ENCODE results near the gene PPP3R1. TPM values are rescaled to one million over a fixed set of nuclear protein-coding genes. Genes with fewer than 3 reads are reported as not detected.

PPP3R1 gene
- total RNA-seq, 4 donors from 2014 or later: 9.2 to 32.2 (median 28.1) TPM

DNA sequence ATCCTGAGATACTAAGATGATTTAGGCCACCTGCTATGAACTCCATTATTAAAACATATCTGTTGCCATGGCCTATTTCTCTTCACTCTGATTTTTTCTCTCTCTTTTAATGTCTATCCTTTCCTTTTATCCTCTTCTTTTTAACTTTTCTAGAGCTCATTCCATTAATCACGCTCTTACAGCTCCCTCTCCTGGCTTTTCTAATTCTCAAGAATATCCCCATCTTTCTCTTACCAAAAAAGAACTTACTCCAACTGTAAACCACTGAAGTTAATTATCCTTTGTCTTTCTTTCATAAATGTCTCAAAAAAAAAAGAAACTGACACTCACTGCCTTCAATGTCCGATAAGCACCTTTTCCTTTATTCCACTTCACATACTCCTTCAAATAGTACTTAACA lies 7.9 kb downstream of the PPP3R1 start:
- in situ Hi-C loops (cut with MboI; ENCODE audit: low pct_ligation_motif_present in 1 of 4, low pct_unique_long_range_greater_than_20kb in 1 of 4, low sequenced_read_pairs in 3 of 4): loop anchor here in 1 of 4 donors (5.0 kb wide), 1 partner anchor 47 kb away; no protein-coding TSS in a partner anchor

DNA sequence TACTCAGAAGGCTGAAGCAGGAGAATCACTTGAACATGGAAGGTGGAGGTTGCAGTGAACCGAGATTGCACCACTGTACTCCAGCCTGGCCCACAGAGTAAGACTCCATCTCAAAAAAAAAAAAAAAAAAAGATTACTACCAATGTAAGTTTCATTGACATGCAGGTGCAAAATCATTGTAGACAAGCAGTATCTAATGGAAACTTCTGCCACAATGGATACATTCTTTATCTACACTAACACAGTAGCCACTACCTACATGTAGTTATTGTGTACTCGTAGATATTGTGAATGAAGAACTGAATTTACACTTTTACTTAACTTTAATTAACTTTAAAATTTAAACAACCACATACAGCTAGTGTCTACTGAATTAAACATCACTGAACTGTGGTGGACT lies 10.6 kb downstream of the PPP3R1 start:
- Histone ChIP-seq H3K36me3 (no peaks in the 10 kb centered on the region), H3K4me1 (peaks cover 12 to 84% (median 46%) of the 10 kb centered on the region in 4 donors), H3K27ac (no peak overlapping the region), H3K9me3 (no peaks in the 10 kb centered on the region), H3K4me3 (no peak overlapping the region), H3K27me3 (no peaks in the 10 kb centered on the region)
- in situ Hi-C loops (cut with MboI; ENCODE audit: low pct_ligation_motif_present in 1 of 4, low pct_unique_long_range_greater_than_20kb in 1 of 4, low sequenced_read_pairs in 3 of 4): loop anchor here in 1 of 4 donors (5.0 kb wide), 1 partner anchor 44 kb away; no protein-coding TSS in a partner anchor
- intact Hi-C loops (cut with DNase I; ENCODE audit: low total_unique reads): no loop called here
- TF ChIP-seq POLR2A (IDR thresholded peaks at IDR 0.05): no peak
- no peak for TF ChIP-seq EP300 (IDR thresholded peaks at IDR 0.05; ENCODE audit: low read depth)
- TF ChIP-seq, protein P1, sequence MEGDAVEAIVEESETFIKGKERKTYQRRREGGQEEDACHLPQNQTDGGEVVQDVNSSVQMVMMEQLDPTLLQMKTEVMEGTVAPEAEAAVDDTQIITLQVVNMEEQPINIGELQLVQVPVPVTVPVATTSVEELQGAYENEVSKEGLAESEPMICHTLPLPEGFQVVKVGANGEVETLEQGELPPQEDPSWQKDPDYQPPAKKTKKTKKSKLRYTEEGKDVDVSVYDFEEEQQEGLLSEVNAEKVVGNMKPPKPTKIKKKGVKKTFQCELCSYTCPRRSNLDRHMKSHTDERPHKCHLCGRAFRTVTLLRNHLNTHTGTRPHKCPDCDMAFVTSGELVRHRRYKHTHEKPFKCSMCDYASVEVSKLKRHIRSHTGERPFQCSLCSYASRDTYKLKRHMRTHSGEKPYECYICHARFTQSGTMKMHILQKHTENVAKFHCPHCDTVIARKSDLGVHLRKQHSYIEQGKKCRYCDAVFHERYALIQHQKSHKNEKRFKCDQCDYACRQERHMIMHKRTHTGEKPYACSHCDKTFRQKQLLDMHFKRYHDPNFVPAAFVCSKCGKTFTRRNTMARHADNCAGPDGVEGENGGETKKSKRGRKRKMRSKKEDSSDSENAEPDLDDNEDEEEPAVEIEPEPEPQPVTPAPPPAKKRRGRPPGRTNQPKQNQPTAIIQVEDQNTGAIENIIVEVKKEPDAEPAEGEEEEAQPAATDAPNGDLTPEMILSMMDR (IDR thresholded peaks at IDR 0.05): no peak
- TF ChIP-seq POLR2AphosphoS5 (IDR thresholded peaks at IDR 0.05): no peak
- no peak for DNase-seq
- WGBS, 2 donors (ENCODE audit: low coverage in 1 of 2): 94 to 100% methylated on average over 1 to 2 of the region's 2 CpGs

More for the DNA sequence above, 7.9 kb downstream of the PPP3R1 start:
- Histone ChIP-seq H3K27me3 (no peaks in the 10 kb centered on the region), H3K4me1 (peaks cover 22 to 84% (median 48%) of the 10 kb centered on the region in 4 donors), H3K4me3 (no peak overlapping the region), H3K9me3 (no peaks in the 10 kb centered on the region), H3K36me3 (no peaks in the 10 kb centered on the region), H3K27ac (no peak overlapping the region)
- TF ChIP-seq EP300 (IDR thresholded peaks at IDR 0.05; ENCODE audit: low read depth): no peak
- TF ChIP-seq, protein P1 (IDR thresholded peaks at IDR 0.05): peak in 2 of 5 experiments; percentile 6 to 7
- intact Hi-C loops (cut with DNase I; ENCODE audit: low total_unique reads): no loop called here
- WGBS, 2 donors (ENCODE audit: low coverage in 1 of 2): 65 to 85% methylated on average over 2 of the region's 2 CpGs
- no peak for DNase-seq

DNA sequence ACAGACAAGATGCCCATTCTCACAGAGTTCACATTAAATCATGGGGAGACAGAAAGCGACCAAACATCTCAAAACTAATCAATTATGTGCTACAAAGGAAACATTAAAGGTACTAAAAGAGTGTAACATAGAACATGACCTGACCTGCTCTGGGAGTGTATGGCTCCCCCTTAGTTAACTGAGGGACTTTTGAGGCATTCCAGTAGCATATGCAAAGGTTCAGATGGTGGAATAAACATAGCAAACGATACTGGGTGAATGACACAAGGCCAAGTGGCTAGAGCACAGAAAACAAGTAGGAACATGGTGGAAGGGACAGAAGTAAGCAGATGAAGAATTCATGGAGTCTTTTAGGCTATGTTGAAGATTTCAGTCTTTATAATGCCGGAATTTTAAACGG lies 11.9 kb downstream of the PPP3R1 start:
- no peaks in the 10 kb centered on the region for H3K36me3 ChIP-seq
- TF ChIP-seq EP300 (IDR thresholded peaks at IDR 0.05; ENCODE audit: low read depth) (no peak), POLR2AphosphoS5 (IDR thresholded peaks at IDR 0.05) (no peak), POLR2A (IDR thresholded peaks at IDR 0.05) (no peak)
- TF ChIP-seq, protein P1 (IDR thresholded peaks at IDR 0.05): no peak
- H3K27me3 ChIP-seq: no peaks in the 10 kb centered on the region
- in situ Hi-C loops (cut with MboI; ENCODE audit: low pct_ligation_motif_present in 1 of 4, low pct_unique_long_range_greater_than_20kb in 1 of 4, low sequenced_read_pairs in 3 of 4) (loop anchor here in 1 of 4 donors (5.0 kb wide), 1 partner anchor 43 kb away; no protein-coding TSS in a partner anchor), intact Hi-C loops (cut with DNase I; ENCODE audit: low total_unique reads) (no loop called here)
- 80 to 89% methylated on average over 4 of the region's 4 CpGs for WGBS, 2 donors (ENCODE audit: low coverage in 1 of 2)
- H3K9me3 ChIP-seq: no peaks in the 10 kb centered on the region
- no peak overlapping the region for H3K4me3 ChIP-seq
- H3K4me1 ChIP-seq: peaks cover 15 to 85% (median 54%) of the 10 kb centered on the region in 4 donors
- no peak overlapping the region for H3K27ac ChIP-seq
- no peak for DNase-seq

DNA sequence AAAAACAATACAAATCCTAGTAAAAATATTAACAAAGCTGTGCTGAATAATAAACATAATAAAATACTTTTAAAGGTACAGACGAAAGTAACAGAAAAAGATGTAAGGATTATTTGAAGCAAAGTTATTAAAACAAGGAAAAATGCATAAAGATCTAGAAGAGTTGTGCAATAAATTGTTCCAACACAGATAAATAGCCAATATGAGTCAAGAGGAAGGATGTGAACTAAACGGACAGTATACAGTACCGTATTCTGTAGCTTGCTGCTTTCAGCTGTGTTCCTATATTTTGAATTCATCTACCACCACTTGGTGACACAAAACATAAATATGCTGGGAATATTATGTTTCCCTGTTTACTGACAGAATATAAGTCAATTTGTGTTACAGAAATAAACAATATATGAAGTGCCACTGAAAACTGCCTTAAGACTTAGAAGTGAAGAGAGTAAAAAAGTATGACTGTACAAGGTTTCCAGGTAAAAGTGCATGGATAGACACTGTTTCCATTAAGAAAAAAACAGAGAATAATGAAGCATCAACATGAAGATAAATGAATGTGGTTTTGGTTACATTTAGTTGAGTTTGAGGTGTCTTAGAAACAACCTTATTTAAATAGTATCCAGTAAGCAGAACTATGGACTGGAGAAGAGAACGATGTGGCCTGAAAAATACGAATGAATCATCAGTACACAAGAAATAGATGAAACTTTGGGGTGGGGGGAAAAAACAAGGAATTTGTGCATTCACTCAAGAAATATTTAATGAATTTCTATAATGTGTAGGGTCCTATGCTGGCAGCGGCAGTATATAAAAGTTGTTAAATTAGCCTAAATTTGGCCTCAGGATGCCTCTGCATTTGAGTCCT lies 13.1 kb downstream of the PPP3R1 start:
- H3K36me3 ChIP-seq: no peaks in the 10 kb centered on the region
- in situ Hi-C loops (cut with MboI; ENCODE audit: low pct_ligation_motif_present in 1 of 4, low pct_unique_long_range_greater_than_20kb in 1 of 4, low sequenced_read_pairs in 3 of 4) (no loop called here), intact Hi-C loops (cut with DNase I; ENCODE audit: low total_unique reads) (no loop called here)
- no peak for DNase-seq
- H3K4me3 ChIP-seq: no peak overlapping the region
- H3K27me3 ChIP-seq: no peaks in the 10 kb centered on the region
- 57 to 62% methylated on average over 6 of the region's 6 CpGs for WGBS, 2 donors (ENCODE audit: low coverage in 1 of 2)
- H3K27ac ChIP-seq: peak overlapping the region in 2 of 4 donors; percentile 36 to 42
- H3K9me3 ChIP-seq: no peaks in the 10 kb centered on the region
- H3K4me1 ChIP-seq: peaks cover 15 to 79% (median 54%) of the 10 kb centered on the region in 4 donors
- TF ChIP-seq, protein P1 (IDR thresholded peaks at IDR 0.05): no peak
- TF ChIP-seq EP300 (IDR thresholded peaks at IDR 0.05; ENCODE audit: low read depth) (no peak), POLR2A (IDR thresholded peaks at IDR 0.05) (no peak), POLR2AphosphoS5 (IDR thresholded peaks at IDR 0.05) (no peak)
